HEK293T (cell line): ENCODE results near the gene PAWR.
"Not testable (repeated sequence)": the region's sequence is repeated elsewhere in the genome, so short reads cannot be mapped to it uniquely, and the experiment has no call there.

Experiments used
- CTCF ChIA-PET: fragments of 350-600 bp; formaldehyde crosslinking; extraction: SDS; loops from one replicate; lab custom pipeline; 2021; ENCODE audit warnings: antibody characterized with exemption, inconsistent platforms; lab: Yijun Ruan, JAX
- POLR2A ChIA-PET: fragments of 350-600 bp; formaldehyde crosslinking; extraction: SDS; loops from one replicate; lab custom pipeline; 2020; ENCODE audit warnings: antibody characterized with exemption, inconsistent platforms; lab: Yijun Ruan, JAX
- DNase-seq: peaks from one replicate; pipeline ENCODE4 v3.0.0; 2012; ENCODE audit warnings: mixed read lengths; ENCODE audit errors: extremely low spot score
- ARNT ChIP-seq: fragments of 450-650 bp; IDR thresholded peaks from 2 replicates; pipeline ENCODE4 v1.6.1; 2017; ENCODE audit warnings: mild to moderate bottlenecking
- BHLHE40 ChIP-seq: fragments of 450-650 bp; IDR thresholded peaks from 2 replicates; pipeline ENCODE4 v1.6.1; 2016; ENCODE audit warnings: mild to moderate bottlenecking, moderate library complexity, borderline replicate concordance
- CTBP1 ChIP-seq: fragments of 450-650 bp; IDR thresholded peaks from 2 replicates; pipeline ENCODE4 v1.6.1; 2016; ENCODE audit warnings: borderline replicate concordance
- ELF4 ChIP-seq: fragments of 450-650 bp; IDR thresholded peaks from 2 replicates; pipeline ENCODE4 v1.6.1; 2017; ENCODE audit warnings: antibody characterized with exemption
- FOXA1 ChIP-seq: fragments of 450-650 bp; IDR thresholded peaks from 2 replicates; pipeline ENCODE4 v1.6.1; 2016; ENCODE audit warnings: mild to moderate bottlenecking
- FOXK2 ChIP-seq: fragments of 450-650 bp; IDR thresholded peaks from 2 replicates; pipeline ENCODE4 v1.6.1; 2016; ENCODE audit warnings: mild to moderate bottlenecking
- FOXM1 ChIP-seq: fragments of 450-650 bp; IDR thresholded peaks from 2 replicates; pipeline ENCODE4 v1.6.1; 2017; ENCODE audit warnings: mild to moderate bottlenecking, borderline replicate concordance
- HDGF ChIP-seq: fragments of 450-650 bp; IDR thresholded peaks from 2 replicates; pipeline ENCODE4 v1.6.1; 2017; ENCODE audit warnings: antibody characterized with exemption, borderline replicate concordance
- L3MBTL2 ChIP-seq: fragments of 450-650 bp; conservative IDR thresholded peaks from 2 replicates; pipeline ENCODE4 v1.6.1; 2016; ENCODE audit warnings: mild to moderate bottlenecking
- LEF1 ChIP-seq: fragments of 450-650 bp; IDR thresholded peaks from 2 replicates; pipeline ENCODE4 v1.6.1; 2017; ENCODE audit warnings: mild to moderate bottlenecking, borderline replicate concordance
- NFRKB ChIP-seq: fragments of 450-650 bp; IDR thresholded peaks from 2 replicates; pipeline ENCODE4 v1.6.1; 2016; ENCODE audit warnings: mild to moderate bottlenecking, moderate library complexity
- SP1 ChIP-seq: fragments of 450-650 bp; IDR thresholded peaks from 2 replicates; pipeline ENCODE4 v1.6.1; 2017
- SUZ12 ChIP-seq: fragments of 450-650 bp; IDR thresholded peaks from 2 replicates; pipeline ENCODE4 v1.6.1; 2016; ENCODE audit warnings: mild to moderate bottlenecking
- TARDBP ChIP-seq: fragments of 450-650 bp; IDR thresholded peaks from 2 replicates; pipeline ENCODE4 v1.6.1; 2016
- ZNF384 ChIP-seq: fragments of 450-650 bp; IDR thresholded peaks from 2 replicates; pipeline ENCODE4 v1.6.1; 2016
- TF ChIP-seq, protein P1 (sequence below): fragments of 450-650 bp; IDR thresholded peaks from 2 replicates; pipeline ENCODE4 v1.6.1; 2016

The PAWR gene

GRCh38 chr12:79566452-79567174, 124.2 kb downstream of the PAWR start:
- TF ChIP-seq L3MBTL2, result no peak
- no peak for TF ChIP-seq LEF1
- no peak for TF ChIP-seq BHLHE40
- TF ChIP-seq ELF4, result no peak
- no peak for TF ChIP-seq ARNT
- TF ChIP-seq TARDBP, result no peak
- TF ChIP-seq FOXK2, result no peak
- TF ChIP-seq FOXM1, result no peak
- TF ChIP-seq ZNF384, result no peak
- TF ChIP-seq HDGF, result no peak
- no peak for TF ChIP-seq SUZ12
- TF ChIP-seq CTBP1, result no peak
- TF ChIP-seq, protein P1, sequence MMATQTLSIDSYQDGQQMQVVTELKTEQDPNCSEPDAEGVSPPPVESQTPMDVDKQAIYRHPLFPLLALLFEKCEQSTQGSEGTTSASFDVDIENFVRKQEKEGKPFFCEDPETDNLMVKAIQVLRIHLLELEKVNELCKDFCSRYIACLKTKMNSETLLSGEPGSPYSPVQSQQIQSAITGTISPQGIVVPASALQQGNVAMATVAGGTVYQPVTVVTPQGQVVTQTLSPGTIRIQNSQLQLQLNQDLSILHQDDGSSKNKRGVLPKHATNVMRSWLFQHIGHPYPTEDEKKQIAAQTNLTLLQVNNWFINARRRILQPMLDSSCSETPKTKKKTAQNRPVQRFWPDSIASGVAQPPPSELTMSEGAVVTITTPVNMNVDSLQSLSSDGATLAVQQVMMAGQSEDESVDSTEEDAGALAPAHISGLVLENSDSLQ, result no peak
- no peak for TF ChIP-seq NFRKB
- no peak for TF ChIP-seq SP1
- no peak for TF ChIP-seq FOXA1
- DNase-seq, result no peak
- ChIA-PET POLR2A (interaction anchor here (0.6 kb wide), 1 partner anchor 11 kb away, joined by 3 read pairs; no protein-coding TSS in a partner anchor), CTCF (no interaction called here)

- DNase-seq, CTCF ChIA-PET: not testable (repeated sequence)
- POLR2A ChIA-PET, result interaction anchor here (1.5 kb wide), 1 partner anchor 125 kb away, joined by 3 read pairs; no protein-coding TSS in a partner anchor
These were observed 125.9 kb downstream of the PAWR start for GRCh38 chr12:79564727-79565350.

- no peak for TF ChIP-seq L3MBTL2
- no peak for TF ChIP-seq FOXA1
- TF ChIP-seq ELF4, result no peak
- TF ChIP-seq, protein P1, result no peak
- no peak for TF ChIP-seq TARDBP
- no peak for TF ChIP-seq ZNF384
- TF ChIP-seq FOXM1, result no peak
- no peak for TF ChIP-seq ARNT
- TF ChIP-seq FOXK2, result no peak
- TF ChIP-seq HDGF, result no peak
- TF ChIP-seq SUZ12, result no peak
- no peak for TF ChIP-seq NFRKB
- no peak for TF ChIP-seq SP1
- TF ChIP-seq CTBP1, result no peak
- no peak for TF ChIP-seq LEF1
- no peak for TF ChIP-seq BHLHE40
- no peak for DNase-seq
- ChIA-PET CTCF (no interaction called here), POLR2A (no interaction called here)
These were observed 127.6 kb downstream of the PAWR start for GRCh38 chr12:79563021-79563740.

GRCh38 chr12:79561401-79562132, 129.2 kb downstream of the PAWR start:
- no peak for DNase-seq
- TF ChIP-seq SP1 (no peak), FOXK2 (no peak), LEF1 (no peak), L3MBTL2 (no peak), ZNF384 (no peak), NFRKB (no peak), ELF4 (no peak), SUZ12 (no peak), CTBP1 (no peak), FOXM1 (no peak), ARNT (no peak)
- TF ChIP-seq, protein P1, result no peak
- ChIA-PET POLR2A (no interaction called here), CTCF (no interaction called here)

GRCh38 chr12:79560225-79560889, 130.4 kb downstream of the PAWR start:
- ChIA-PET CTCF (no interaction called here), POLR2A (no interaction called here)
- TF ChIP-seq SUZ12 (no peak), FOXM1 (no peak), TARDBP (no peak), LEF1 (no peak), FOXA1 (no peak), SP1 (no peak), BHLHE40 (no peak), ZNF384 (no peak), CTBP1 (no peak), NFRKB (no peak)
- no peak for DNase-seq
